OCI-LY1 (cell line): ENCODE measurements around the gene ARFGEF3.
"Not testable (repeated sequence)": the region's sequence is repeated elsewhere in the genome, so short reads cannot be mapped to it uniquely, and the experiment has no call there.

Experiments
- H2AFZ ChIP-seq: fragments of 200-600 bp; sonication (generic), shearing (Covaris generic); 2 replicates; pipeline ENCODE4 v1.6.0; 2014; ENCODE audit warnings: antibody characterized with exemption, mild to moderate bottlenecking, low read length
- H3F3A ChIP-seq: fragments of 200-600 bp; sonication (generic), shearing (Covaris generic); 2 replicates; pipeline ENCODE4 v1.6.0; 2014; ENCODE audit warnings: mild to moderate bottlenecking, antibody characterized with exemption, low read length, moderate library complexity; ENCODE audit not compliant: insufficient read depth
- H3K27ac ChIP-seq: fragments of 200-600 bp; sonication (generic); 2 replicates; pipeline ENCODE4 v1.5.1; 2014; ENCODE audit warnings: low read length, mixed run types, mild to moderate bottlenecking, low read depth; ENCODE audit not compliant: poor library complexity, severe bottlenecking
- H3K27me3 ChIP-seq: fragments of 200-600 bp; sonication (generic); 2 replicates; pipeline ENCODE4 v1.6.0; 2014; ENCODE audit warnings: antibody characterized with exemption, mild to moderate bottlenecking, low read length, moderate library complexity; ENCODE audit not compliant: insufficient read depth
- H3K36me3 ChIP-seq: fragments of 200-600 bp; sonication (generic); 2 replicates; pipeline ENCODE4 v1.6.1; 2014; ENCODE audit warnings: mild to moderate bottlenecking, antibody characterized with exemption, low read length, moderate library complexity, mixed read lengths; ENCODE audit not compliant: insufficient read depth
- H3K4me1 ChIP-seq: fragments of 200-600 bp; sonication (generic); 2 replicates; pipeline ENCODE4 v1.5.1; 2014; ENCODE audit warnings: mild to moderate bottlenecking, low read length, moderate library complexity; ENCODE audit not compliant: insufficient read depth, severe bottlenecking
- H3K4me2 ChIP-seq: fragments of 200-600 bp; sonication (generic), shearing (Covaris generic); 2 replicates; pipeline ENCODE4 v1.6.1; 2014; ENCODE audit warnings: low read length
- H3K4me3 ChIP-seq: fragments of 200-600 bp; sonication (generic); 2 replicates; pipeline ENCODE4 v1.5.1; 2014; ENCODE audit warnings: low read length, low read depth, mild to moderate bottlenecking, mixed read lengths; ENCODE audit not compliant: poor library complexity, severe bottlenecking
- H3K79me2 ChIP-seq: fragments of 200-600 bp; shearing (Covaris generic); 2 replicates; pipeline ENCODE4 v1.6.1; 2016; ENCODE audit warnings: mixed run types, low read length, mixed read lengths; ENCODE audit not compliant: insufficient read depth
- H3K9ac ChIP-seq: fragments of 200-600 bp; sonication (generic), shearing (Covaris generic); 2 replicates; pipeline ENCODE4 v1.6.1; 2014; ENCODE audit warnings: mild to moderate bottlenecking, low read length, mixed read lengths
- H3K9me2 ChIP-seq: fragments of 200-600 bp; sonication (generic), shearing (Covaris generic); 2 replicates; pipeline ENCODE4 v1.6.1; 2014; ENCODE audit warnings: low read depth, mild to moderate bottlenecking, low read length, mixed read lengths
- H3K9me3 ChIP-seq: fragments of 200-600 bp; shearing (Covaris generic); 2 replicates; pipeline ENCODE4 v1.6.1; 2014; ENCODE audit warnings: low read length, mixed read lengths
- H4K20me1 ChIP-seq: fragments of 200-600 bp; sonication (generic), shearing (Covaris generic); 2 replicates; pipeline ENCODE4 v1.6.0; 2016; ENCODE audit warnings: mild to moderate bottlenecking, low read length; ENCODE audit not compliant: insufficient read depth
- EZH2 ChIP-seq: fragments of 200-600 bp; sonication (generic), shearing (Covaris generic); IDR thresholded peaks from 2 replicates; pipeline ENCODE4 v1.8.0; 2017; ENCODE audit warnings: borderline replicate concordance, mixed run types, mild to moderate bottlenecking, antibody characterized with exemption, low read length, moderate library complexity, mixed read lengths
- TF ChIP-seq, protein P1 (sequence below): fragments of 200-600 bp; sonication (generic), shearing (Covaris generic); IDR thresholded peaks from 2 replicates; pipeline ENCODE4 v1.5.1; 2017; ENCODE audit warnings: mild to moderate bottlenecking, antibody characterized with exemption, low read length, moderate library complexity, mixed read lengths

Gene ARFGEF3

DNA sequence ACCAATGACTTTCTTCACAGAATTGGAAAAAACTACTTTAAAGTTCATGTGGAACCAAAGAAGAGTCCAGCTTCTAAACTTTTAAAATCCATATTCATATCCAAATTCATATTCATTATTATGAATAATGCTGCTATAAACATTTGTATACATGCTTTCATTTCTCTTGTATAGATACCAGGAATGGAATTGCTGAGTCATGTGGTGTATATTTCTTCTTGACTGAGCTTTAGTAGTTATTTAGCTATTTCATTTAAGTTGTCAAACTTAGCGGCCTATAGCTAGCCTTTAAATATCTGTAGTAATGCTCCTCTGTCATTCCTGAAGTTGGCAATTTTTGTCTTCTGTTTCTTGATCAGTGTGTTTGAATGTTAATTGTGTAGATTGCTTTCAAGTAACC, 196.2 kb downstream of the ARFGEF3 start:
- Histone ChIP-seq H3F3A (no peaks in the 10 kb centered on the region), H3K79me2 (no peaks in the 10 kb centered on the region), H3K4me2 (no peak overlapping the region), H3K9me3 (no peaks in the 10 kb centered on the region), H3K4me3 (no peak overlapping the region), H2AFZ (no peak overlapping the region), H3K27ac (no peak overlapping the region), H4K20me1 (no peaks in the 10 kb centered on the region), H3K9me2 (no peaks in the 10 kb centered on the region), H3K27me3 (no peaks in the 10 kb centered on the region), H3K36me3 (no peaks in the 10 kb centered on the region), H3K4me1 (no peaks in the 10 kb centered on the region), H3K9ac (no peak overlapping the region)
- TF ChIP-seq, protein P1, sequence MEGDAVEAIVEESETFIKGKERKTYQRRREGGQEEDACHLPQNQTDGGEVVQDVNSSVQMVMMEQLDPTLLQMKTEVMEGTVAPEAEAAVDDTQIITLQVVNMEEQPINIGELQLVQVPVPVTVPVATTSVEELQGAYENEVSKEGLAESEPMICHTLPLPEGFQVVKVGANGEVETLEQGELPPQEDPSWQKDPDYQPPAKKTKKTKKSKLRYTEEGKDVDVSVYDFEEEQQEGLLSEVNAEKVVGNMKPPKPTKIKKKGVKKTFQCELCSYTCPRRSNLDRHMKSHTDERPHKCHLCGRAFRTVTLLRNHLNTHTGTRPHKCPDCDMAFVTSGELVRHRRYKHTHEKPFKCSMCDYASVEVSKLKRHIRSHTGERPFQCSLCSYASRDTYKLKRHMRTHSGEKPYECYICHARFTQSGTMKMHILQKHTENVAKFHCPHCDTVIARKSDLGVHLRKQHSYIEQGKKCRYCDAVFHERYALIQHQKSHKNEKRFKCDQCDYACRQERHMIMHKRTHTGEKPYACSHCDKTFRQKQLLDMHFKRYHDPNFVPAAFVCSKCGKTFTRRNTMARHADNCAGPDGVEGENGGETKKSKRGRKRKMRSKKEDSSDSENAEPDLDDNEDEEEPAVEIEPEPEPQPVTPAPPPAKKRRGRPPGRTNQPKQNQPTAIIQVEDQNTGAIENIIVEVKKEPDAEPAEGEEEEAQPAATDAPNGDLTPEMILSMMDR, result no peak
- no peak for TF ChIP-seq EZH2

DNA sequence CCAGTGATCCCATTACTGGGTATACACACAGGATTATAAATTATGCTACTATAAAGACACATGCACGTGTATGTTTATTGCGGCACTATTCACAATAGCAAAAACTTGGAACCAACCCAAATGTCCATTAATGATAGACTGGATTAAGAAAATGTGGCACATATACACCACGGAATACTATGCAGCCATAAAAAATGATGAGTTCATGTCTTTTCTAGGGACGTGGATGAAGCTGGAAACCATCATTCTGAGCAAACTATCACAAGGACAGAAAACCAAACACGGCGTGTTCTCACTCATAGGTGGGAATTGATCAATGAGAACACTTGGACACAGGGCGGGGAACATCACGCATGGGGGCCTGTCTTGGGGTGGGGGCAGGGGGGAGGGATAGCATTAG, 206.9 kb downstream of the ARFGEF3 start:
- H3F3A ChIP-seq, H3K4me1 ChIP-seq, H2AFZ ChIP-seq, H3K27me3 ChIP-seq, H3K9me2 ChIP-seq, H3K27ac ChIP-seq, H4K20me1 ChIP-seq, H3K9me3 ChIP-seq, H3K9ac ChIP-seq, H3K4me2 ChIP-seq, H3K36me3 ChIP-seq, H3K79me2 ChIP-seq, H3K4me3 ChIP-seq: not testable (repeated sequence)

DNA sequence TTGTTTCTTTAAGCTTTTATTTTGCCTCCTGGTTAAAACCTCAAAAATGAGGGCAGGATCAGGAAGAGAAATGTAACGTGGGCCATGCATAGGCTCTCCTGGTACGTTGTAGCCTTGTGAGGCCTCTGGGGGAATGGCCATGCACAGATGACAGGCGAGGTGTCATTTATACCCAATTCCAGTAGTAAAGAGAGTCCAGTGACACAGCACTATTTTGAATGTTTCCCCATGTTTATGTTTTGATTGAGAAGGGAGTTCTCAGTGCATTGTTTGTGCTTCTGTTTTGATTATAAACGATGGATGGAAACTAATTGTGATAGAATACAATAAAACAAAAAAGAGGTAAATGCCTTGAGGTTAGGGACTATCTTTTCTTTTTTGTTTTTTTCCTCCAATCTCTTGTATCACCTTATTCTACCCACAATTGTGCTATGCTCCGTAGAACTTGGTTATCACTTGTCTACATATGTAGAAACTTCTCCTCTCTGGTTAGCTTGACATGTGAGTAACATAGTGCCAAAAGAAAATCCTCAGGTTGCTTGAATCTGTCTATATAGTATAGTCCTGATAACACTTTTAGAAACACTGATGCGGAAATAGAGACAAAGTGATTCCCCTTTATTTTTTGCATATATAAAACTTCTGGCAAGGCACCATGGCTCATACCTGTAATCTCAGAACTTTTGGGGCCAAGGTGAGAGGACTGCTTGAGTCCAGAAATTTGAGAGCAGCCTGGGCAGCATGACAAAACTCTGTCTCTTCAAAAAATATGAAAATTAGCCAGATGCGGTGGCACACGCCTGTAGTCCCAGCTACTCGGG, 209.1 kb downstream of the ARFGEF3 start:
- Histone ChIP-seq H2AFZ (no peak overlapping the region), H3K9me2 (no peaks in the 10 kb centered on the region), H3K36me3 (no peaks in the 10 kb centered on the region), H3K9ac (no peak overlapping the region), H3F3A (no peaks in the 10 kb centered on the region), H4K20me1 (no peaks in the 10 kb centered on the region), H3K27me3 (no peaks in the 10 kb centered on the region), H3K27ac (no peak overlapping the region), H3K79me2 (no peaks in the 10 kb centered on the region), H3K4me3 (no peak overlapping the region), H3K4me1 (no peaks in the 10 kb centered on the region), H3K9me3 (no peaks in the 10 kb centered on the region), H3K4me2 (no peak overlapping the region)
- no peak for TF ChIP-seq EZH2
- TF ChIP-seq, protein P1, result no peak

DNA sequence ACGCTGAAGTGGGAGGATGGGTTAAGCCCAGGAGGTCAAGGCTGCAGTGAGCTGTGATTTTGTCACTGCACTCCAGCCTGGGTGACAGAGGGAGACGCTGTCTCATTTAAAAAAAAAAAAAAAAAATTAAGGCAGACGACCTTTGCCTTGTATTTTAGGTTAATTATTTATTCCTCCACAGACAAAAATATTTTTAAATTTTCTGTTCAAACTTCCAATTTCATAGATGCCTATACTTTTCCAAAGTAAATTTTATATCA, 209.6 kb downstream of the ARFGEF3 start:
- Histone ChIP-seq H4K20me1 (no peaks in the 10 kb centered on the region), H3K9ac (no peak overlapping the region), H3K4me1 (no peaks in the 10 kb centered on the region), H3K79me2 (no peaks in the 10 kb centered on the region), H3F3A (no peaks in the 10 kb centered on the region), H3K4me2 (no peak overlapping the region), H3K4me3 (no peak overlapping the region), H3K9me2 (no peaks in the 10 kb centered on the region), H3K27me3 (no peaks in the 10 kb centered on the region), H3K36me3 (no peaks in the 10 kb centered on the region), H3K9me3 (no peaks in the 10 kb centered on the region), H3K27ac (no peak overlapping the region), H2AFZ (no peak overlapping the region)
- TF ChIP-seq, protein P1, result no peak
- TF ChIP-seq EZH2, result no peak
